Measurements from ENCODE around the gene ARL16. TPM values are rescaled to one million over a fixed set of nuclear protein-coding genes. Genes with fewer than 3 reads are reported as not detected.

Gene ARL16
- total RNA-seq, 2 experiments from 2014 or later, result 17.9 to 19.2 TPM

GRCh38 chr17:81635973-81636504 is 47.6 kb downstream of the ARL16 start:
- Mint-ChIP-seq H3K27me3 (no peaks in the 10 kb centered on the region), H3K27ac (peak overlapping the region; percentile 87), H3K36me3 (peaks cover 12% of the 10 kb centered on the region), H3K4me3 (peak overlapping the region; percentile 95), H3K4me1 (peaks cover 19% of the 10 kb centered on the region), H3K9me3 (no peaks in the 10 kb centered on the region)
- DNase-seq, result no peak

- Mint-ChIP-seq H3K4me1 (peaks cover 19% of the 10 kb centered on the region), H3K27ac (peak overlapping the region; percentile 87), H3K27me3 (no peaks in the 10 kb centered on the region), H3K36me3 (peaks cover 12% of the 10 kb centered on the region), H3K9me3 (no peaks in the 10 kb centered on the region), H3K4me3 (peak overlapping the region; percentile 95)
- DNase-seq, result no peak
These were observed 48.2 kb downstream of the ARL16 start for GRCh38 chr17:81635431-81635830.

- H3K9me3 Mint-ChIP-seq, result no peaks in the 10 kb centered on the region
- H3K4me3 Mint-ChIP-seq, result no peak overlapping the region
- H3K27ac Mint-ChIP-seq, result no peak overlapping the region
- peaks cover 28% of the 10 kb centered on the region for H3K36me3 Mint-ChIP-seq
- DNase-seq, result no peak
- no peaks in the 10 kb centered on the region for H3K27me3 Mint-ChIP-seq
- H3K4me1 Mint-ChIP-seq, result peaks cover 16% of the 10 kb centered on the region
These were observed 52.1 kb downstream of the ARL16 start for GRCh38 chr17:81631482-81631881.

Other genes starting within 250 kb of the ARL16 start
- gene ACTG1, start 171.0 kb downstream of the ARL16 start, total RNA-seq, result 1,000 to 10,000 TPM; 4,989 to 4,998 TPM
- under 1 TPM; 0.29 to 0.36 TPM for gene FSCN2, start 155.4 kb downstream of the ARL16 start, total RNA-seq
- 10 to 100 TPM; 48.1 to 51.1 TPM for gene FAAP100, start 131.4 kb downstream of the ARL16 start, total RNA-seq
- 100 to 1,000 TPM; 103 TPM for gene NPLOC4, start 46.7 kb downstream of the ARL16 start, total RNA-seq
- under 1 TPM; 0.19 to 0.26 TPM for gene TSPAN10, start 46.6 kb downstream of the ARL16 start, total RNA-seq
- gene PDE6G, start 27.3 kb downstream of the ARL16 start, total RNA-seq, result 1 to 10 TPM; 8.6 to 9.1 TPM
- 10 to 100 TPM; 53.0 to 56.1 TPM for gene OXLD1, start 17.2 kb downstream of the ARL16 start, total RNA-seq
- 10 to 100 TPM; 54.8 to 63.3 TPM for gene CCDC137, start 17.1 kb downstream of the ARL16 start, total RNA-seq
- gene HGS, start 214 bp upstream of the ARL16 start, total RNA-seq, result 100 to 1,000 TPM in 1 of 2 experiments, 10 to 100 TPM in 1; 99.3 to 107 TPM
- 100 to 1,000 TPM; 211 to 227 TPM for gene MRPL12, start 19.6 kb upstream of the ARL16 start, total RNA-seq
- gene SLC25A10, start 28.5 kb upstream of the ARL16 start, total RNA-seq, result 10 to 100 TPM; 41.0 to 43.4 TPM
- gene GCGR, start 120.4 kb upstream of the ARL16 start, total RNA-seq, result not detected
- 10 to 100 TPM; 45.4 to 48.4 TPM for gene MCRIP1, start 149.5 kb upstream of the ARL16 start, total RNA-seq
- gene PPP1R27, start 151.3 kb upstream of the ARL16 start, total RNA-seq, result not detected
- 100 to 1,000 TPM; 395 to 405 TPM for gene P4HB, start 176.7 kb upstream of the ARL16 start, total RNA-seq
- gene ARHGDIA, start 187.5 kb upstream of the ARL16 start, total RNA-seq, result 100 to 1,000 TPM; 556 to 594 TPM
- 100 to 1,000 TPM; 306 to 311 TPM for gene ALYREF, start 207.8 kb upstream of the ARL16 start, total RNA-seq
- gene ANAPC11, start 207.9 kb upstream of the ARL16 start, total RNA-seq, result 100 to 1,000 TPM; 119 to 126 TPM
- under 1 TPM in 1 of 2 experiments, not detected in 1; 0.47 TPM for gene NPB, start 218.4 kb upstream of the ARL16 start, total RNA-seq
- 10 to 100 TPM; 20.8 to 21.4 TPM for gene PCYT2, start 227.6 kb upstream of the ARL16 start, total RNA-seq
- 10 to 100 TPM; 27.3 to 30.1 TPM for gene SIRT7, start 234.4 kb upstream of the ARL16 start, total RNA-seq
- 10 to 100 TPM; 18.4 to 19.2 TPM for gene MAFG, start 243.9 kb upstream of the ARL16 start, total RNA-seq